IMR-90 (cell line): ENCODE data around the gene RPS15. TPM values are rescaled to one million over a fixed set of nuclear protein-coding genes. Genes with fewer than 3 reads are reported as not detected.

ENCODE experiments used
- ATAC-seq: fragments of 200-7000 bp; cut with Tn5 transposase; 2 replicates; pipeline ENCODE4 v1.9.1; 2020; ENCODE audit warnings: low read depth, mild to moderate bottlenecking, moderate library complexity
- BruUV-seq: library from RNA; stranded (reverse); fragments of 400-500 nt; replicated peaks from 2 replicates; lab custom pipeline; 2021; lab: Mats Ljungman, UMichigan
- CTCF ChIA-PET: fragments of 300-600 bp; formaldehyde crosslinking; extraction: SDS; loops from one replicate; lab custom pipeline; 2021; ENCODE audit warnings: antibody characterized with exemption; lab: Yijun Ruan, JAX
- POLR2A ChIA-PET: fragments of 300-600 bp; sonication (Branson Sonifier 250); formaldehyde crosslinking; loops from one replicate; lab custom pipeline; 2022; ENCODE audit warnings: antibody characterized with exemption; ENCODE audit not compliant: unreplicated experiment; lab: Charles Lee
- DNase-seq: peaks from one replicate; pipeline ENCODE4 v3.0.0; 2013
- H2AFZ ChIP-seq: replicated peaks from 2 replicates; pipeline ENCODE3; 2013; ENCODE audit warnings: low read length, mild to moderate bottlenecking; ENCODE audit not compliant: poor library complexity
- H2AK5ac ChIP-seq: 2 replicates; pipeline ENCODE4 v1.6.1; 2013; ENCODE audit warnings: low read depth, low read length, inconsistent platforms
- H2AK9ac ChIP-seq: replicated peaks from 2 replicates; pipeline ENCODE3; 2013; ENCODE audit warnings: mild to moderate bottlenecking, low read depth, low read length, moderate library complexity; ENCODE audit not compliant: poor library complexity
- H2BK120ac ChIP-seq: 2 replicates; pipeline ENCODE4 v1.6.1; 2013; ENCODE audit warnings: low read depth, low read length, inconsistent platforms
- H2BK15ac ChIP-seq: 3 replicates; pipeline ENCODE4 v1.6.1; 2013; ENCODE audit warnings: low read depth, low read length, inconsistent platforms
- H2BK20ac ChIP-seq: 2 replicates; pipeline ENCODE4 v1.6.1; 2013; ENCODE audit warnings: low read depth, mild to moderate bottlenecking, inconsistent platforms, low read length, moderate library complexity
- H2BK5ac ChIP-seq: 2 replicates; pipeline ENCODE4 v1.6.1; 2013; ENCODE audit warnings: mild to moderate bottlenecking, low read depth, low read length, inconsistent platforms; ENCODE audit not compliant: poor library complexity, severe bottlenecking
- H3K14ac ChIP-seq: replicated peaks from 2 replicates; pipeline ENCODE4 v1.6.1; 2013; ENCODE audit warnings: low read depth, low read length, inconsistent platforms
- H3K18ac ChIP-seq: 2 replicates; pipeline ENCODE4 v1.6.1; 2013; ENCODE audit warnings: low read depth, low read length, control low read depth
- H3K23ac ChIP-seq: 2 replicates; pipeline ENCODE4 v1.6.1; 2013; ENCODE audit warnings: low read depth, low read length, inconsistent platforms
- H3K27ac ChIP-seq: 2 replicates; pipeline ENCODE4 v1.5.1; 2013; ENCODE audit warnings: mild to moderate bottlenecking, control low read depth, low read length; ENCODE audit not compliant: insufficient read depth
- H3K27me3 ChIP-seq: 2 replicates; pipeline ENCODE4 v1.6.1; 2013; ENCODE audit warnings: low read length; ENCODE audit not compliant: control insufficient read depth, insufficient read depth
- H3K36me3 ChIP-seq: 2 replicates; pipeline ENCODE4 v1.6.1; 2013; ENCODE audit warnings: low read length, mixed read lengths; ENCODE audit not compliant: control insufficient read depth, insufficient read depth
- H3K4ac ChIP-seq: 2 replicates; pipeline ENCODE4 v1.6.1; 2013; ENCODE audit warnings: low read depth, low read length, inconsistent platforms
- H3K4me1 ChIP-seq: 2 replicates; pipeline ENCODE4 v1.6.1; 2013; ENCODE audit warnings: low read length, mixed read lengths; ENCODE audit not compliant: control insufficient read depth, insufficient read depth
- H3K4me2 ChIP-seq: 2 replicates; pipeline ENCODE4 v1.6.1; 2013; ENCODE audit warnings: low read depth, mild to moderate bottlenecking, control low read depth, low read length, moderate library complexity
- H3K4me3 ChIP-seq: 2 replicates; pipeline ENCODE4 v1.5.1; 2013; ENCODE audit warnings: low read depth, mild to moderate bottlenecking, control low read depth, low read length, moderate library complexity; ENCODE audit not compliant: insufficient read depth
- H3K56ac ChIP-seq: 2 replicates; pipeline ENCODE4 v1.6.1; 2013; ENCODE audit warnings: low read length, inconsistent platforms; ENCODE audit not compliant: insufficient read depth; ENCODE audit errors: extremely low read depth
- H3K79me1 ChIP-seq, 2 experiments: 2 replicates each; pipeline ENCODE4 v1.6.1; 2013; ENCODE audit warnings: low read length in 2 of 2, inconsistent platforms in 1 of 2, low read depth in 1 of 2
- H3K9ac ChIP-seq: 2 replicates; pipeline ENCODE4 v1.6.1; 2013; ENCODE audit warnings: low read depth, low read length, control low read depth
- H3K9me1 ChIP-seq: 2 replicates; pipeline ENCODE4 v1.6.1; 2013; ENCODE audit warnings: low read length, inconsistent platforms; ENCODE audit not compliant: insufficient read depth
- H3K9me3 ChIP-seq: 2 replicates; pipeline ENCODE4 v1.6.1; 2013; ENCODE audit warnings: low read length; ENCODE audit not compliant: control insufficient read depth, insufficient read depth
- H4K20me1 ChIP-seq: 2 replicates; pipeline ENCODE4 v1.6.1; 2013; ENCODE audit warnings: low read length, inconsistent platforms; ENCODE audit not compliant: insufficient read depth
- H4K5ac ChIP-seq: 2 replicates; pipeline ENCODE4 v1.6.1; 2013; ENCODE audit warnings: mild to moderate bottlenecking, low read depth, low read length, control low read depth
- H4K8ac ChIP-seq, 2 experiments: 2 replicates each; pipeline ENCODE4 v1.6.1; 2013; ENCODE audit warnings: low read depth in 2 of 2, low read length in 2 of 2, control low read depth in 1 of 2, inconsistent platforms in 1 of 2
- H4K91ac ChIP-seq: 2 replicates; pipeline ENCODE4 v1.6.1; 2013; ENCODE audit warnings: low read depth, low read length, inconsistent platforms; ENCODE audit not compliant: insufficient read depth
- CEBPB ChIP-seq: IDR thresholded peaks from 2 replicates; pipeline ENCODE4 v1.6.1; 2012; ENCODE audit warnings: low read depth, low read length, improper control_type of control experiment
- CHD1 ChIP-seq: IDR thresholded peaks from 2 replicates; pipeline ENCODE4 v1.6.1; 2012; ENCODE audit warnings: low read depth, low read length, improper control_type of control experiment
- FOS ChIP-seq: fragments of 150-350 bp; IDR thresholded peaks from 2 replicates; pipeline ENCODE4 v1.6.1; 2016; ENCODE audit warnings: low read depth, low read length
- MXI1 ChIP-seq: IDR thresholded peaks from 2 replicates; pipeline ENCODE4 v1.6.1; 2012; ENCODE audit warnings: low read depth, mild to moderate bottlenecking, low read length, moderate library complexity, borderline replicate concordance
- POLR2A ChIP-seq: IDR thresholded peaks from 2 replicates; pipeline ENCODE4 v1.6.1; 2012; ENCODE audit warnings: mild to moderate bottlenecking, low read depth, low read length
- RCOR1 ChIP-seq: IDR thresholded peaks from 2 replicates; pipeline ENCODE4 v1.6.1; 2012; ENCODE audit warnings: mild to moderate bottlenecking, low read length, improper control_type of control experiment; ENCODE audit not compliant: insufficient replicate concordance
- SMC3 ChIP-seq: fragments of 150-350 bp; IDR thresholded peaks from 2 replicates; pipeline ENCODE4 v1.6.1; 2016; ENCODE audit warnings: low read depth, mild to moderate bottlenecking, antibody characterized with exemption, low read length, moderate library complexity
- WGBS, 2 experiments: methylation state at CpG; one replicate each; pipeline versions ENCODE4 v1.1.5 to v1.1.7; 2013; ENCODE audit warnings: missing lambda C conversion rate in 2 of 2; ENCODE audit not compliant: insufficient read length in 1 of 2; ENCODE audit errors: extremely low coverage in 2 of 2; 5-methylcytosine and 5-hydroxymethylcytosine counted together
- dilution Hi-C: fragments of 300-500 bp; cut with HindIII; formaldehyde crosslinking; loops from one replicate; pipeline ENCODE4 v1.14.3; 2018; ENCODE audit warnings: low sequenced_read_pairs; ENCODE audit not compliant: unreplicated experiment
- in situ Hi-C: fragments of 300-500 bp; cut with MboI; formaldehyde crosslinking; loops from 3 replicates; pipeline ENCODE4 v1.14.3; 2019; ENCODE audit warnings: low sequenced_read_pairs, inconsistent platforms, mixed read lengths
- intact Hi-C: fragments of 100-400 bp; cut with micrococcal nuclease; formaldehyde crosslinking; loops from 2 replicates; pipeline ENCODE4 v1.10.0; 2022
- polyA plus RNA-seq, 3 experiments: library from polyadenylated mRNA; depleted of rRNA; stranded (reverse); fragments of >200 nt; gene quantifications; 2 replicates each; pipeline ENCODE4 v1.2.3, GENCODE V29; 2012; ENCODE audit warnings: low replicate concordance in 1 of 3
- total RNA-seq: library from RNA; depleted of rRNA; stranded (reverse); fragments of >200 nt; gene quantifications from 2 replicates; pipeline ENCODE4 v1.2.3, GENCODE V29; 2012
- TF ChIP-seq, protein P1 (sequence below): fragments of 150-350 bp; IDR thresholded peaks from 2 replicates; pipeline ENCODE4 v1.6.1; 2017; ENCODE audit warnings: mild to moderate bottlenecking, antibody characterized with exemption, low read length, low read depth
- TF ChIP-seq, protein P2 (sequence below): conservative IDR thresholded peaks from 2 replicates; pipeline ENCODE4 v1.5.1; 2012; ENCODE audit warnings: mild to moderate bottlenecking, low read depth, low read length, improper control_type of control experiment

RPS15 gene
- total and polyA plus RNA-seq, 2 of the 4 experiments (the other 2 are of a cell fraction) = 1,179 to 1,855 TPM

DNA sequence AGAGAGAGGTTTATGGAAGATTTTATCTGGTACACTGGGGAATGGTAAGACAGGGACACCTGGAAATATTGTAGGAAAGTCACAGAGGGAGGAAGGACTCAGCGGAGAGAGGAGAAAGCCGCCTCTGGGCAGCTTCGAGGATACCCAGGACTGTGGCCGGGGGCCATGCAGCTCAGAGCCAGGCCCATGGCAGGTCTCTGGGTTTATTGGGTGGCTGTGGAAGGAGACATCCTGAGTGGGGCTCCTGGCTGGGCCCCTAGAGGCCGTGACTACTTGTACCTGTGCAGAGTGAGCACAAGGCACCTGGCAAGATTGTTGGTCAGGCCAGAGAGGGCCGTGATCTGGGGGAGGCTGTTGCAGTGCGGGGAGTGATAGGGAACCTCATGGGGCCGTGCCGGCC lies 27.4 kb upstream of the RPS15 start:
- Histone ChIP-seq H2AFZ (no peak overlapping the region), H3K9me3 (no peaks in the 10 kb centered on the region), H4K5ac (no peak overlapping the region), H3K79me1 (peaks cover 0 to 49% of the 10 kb centered on the region in 2 experiments; a peak in 2 of 4 replicates), H2AK5ac (no peak overlapping the region), H3K9me1 (peaks cover 11% of the 10 kb centered on the region), H4K8ac (no peak overlapping the region), H3K4ac (no peak overlapping the region), H2AK9ac (no peak overlapping the region), H2BK120ac (no peak overlapping the region), H2BK15ac (no peak overlapping the region), H3K27ac (no peak overlapping the region), H3K9ac (no peak overlapping the region), H3K4me2 (no peak overlapping the region), H4K20me1 (peaks cover 77% of the 10 kb centered on the region), H3K4me3 (no peak overlapping the region), H3K56ac (no peak overlapping the region), H3K14ac (no peak overlapping the region), H2BK20ac (no peak overlapping the region), H3K18ac (no peak overlapping the region), H4K91ac (no peak overlapping the region), H3K36me3 (peaks cover 16% of the 10 kb centered on the region; the same call in 1 of the 2 replicates), H3K27me3 (no peaks in the 10 kb centered on the region), H3K23ac (no peak overlapping the region), H3K4me1 (peaks cover 31% of the 10 kb centered on the region), H2BK5ac (no peak overlapping the region)
- in situ Hi-C loops (no loop called here), dilution Hi-C loops (no loop called here), intact Hi-C loops (no loop called here)
- DNase-seq (no peak), ATAC-seq (no peak)
- CTCF ChIA-PET = no interaction called here
- BruUV-seq = no TSS peak
- WGBS, 2 experiments = 93% methylated on average over 5 of the region's 9 CpGs; no CpG with 5 or more reads in 1 of the 2 experiments
- TF ChIP-seq RCOR1 (no peak), MXI1 (no peak), POLR2A (no peak), CHD1 (no peak), CEBPB (no peak), SMC3 (no peak), FOS (no peak)
- TF ChIP-seq, protein P1, sequence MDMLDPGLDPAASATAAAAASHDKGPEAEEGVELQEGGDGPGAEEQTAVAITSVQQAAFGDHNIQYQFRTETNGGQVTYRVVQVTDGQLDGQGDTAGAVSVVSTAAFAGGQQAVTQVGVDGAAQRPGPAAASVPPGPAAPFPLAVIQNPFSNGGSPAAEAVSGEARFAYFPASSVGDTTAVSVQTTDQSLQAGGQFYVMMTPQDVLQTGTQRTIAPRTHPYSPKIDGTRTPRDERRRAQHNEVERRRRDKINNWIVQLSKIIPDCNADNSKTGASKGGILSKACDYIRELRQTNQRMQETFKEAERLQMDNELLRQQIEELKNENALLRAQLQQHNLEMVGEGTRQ = no peak
- TF ChIP-seq, protein P2, sequence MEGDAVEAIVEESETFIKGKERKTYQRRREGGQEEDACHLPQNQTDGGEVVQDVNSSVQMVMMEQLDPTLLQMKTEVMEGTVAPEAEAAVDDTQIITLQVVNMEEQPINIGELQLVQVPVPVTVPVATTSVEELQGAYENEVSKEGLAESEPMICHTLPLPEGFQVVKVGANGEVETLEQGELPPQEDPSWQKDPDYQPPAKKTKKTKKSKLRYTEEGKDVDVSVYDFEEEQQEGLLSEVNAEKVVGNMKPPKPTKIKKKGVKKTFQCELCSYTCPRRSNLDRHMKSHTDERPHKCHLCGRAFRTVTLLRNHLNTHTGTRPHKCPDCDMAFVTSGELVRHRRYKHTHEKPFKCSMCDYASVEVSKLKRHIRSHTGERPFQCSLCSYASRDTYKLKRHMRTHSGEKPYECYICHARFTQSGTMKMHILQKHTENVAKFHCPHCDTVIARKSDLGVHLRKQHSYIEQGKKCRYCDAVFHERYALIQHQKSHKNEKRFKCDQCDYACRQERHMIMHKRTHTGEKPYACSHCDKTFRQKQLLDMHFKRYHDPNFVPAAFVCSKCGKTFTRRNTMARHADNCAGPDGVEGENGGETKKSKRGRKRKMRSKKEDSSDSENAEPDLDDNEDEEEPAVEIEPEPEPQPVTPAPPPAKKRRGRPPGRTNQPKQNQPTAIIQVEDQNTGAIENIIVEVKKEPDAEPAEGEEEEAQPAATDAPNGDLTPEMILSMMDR = no peak
- POLR2A ChIA-PET = no interaction called here
